ENCODE measurements around the gene VAX1.
"Not testable (repeated sequence)": the region's sequence is repeated elsewhere in the genome, so short reads cannot be mapped to it uniquely, and the experiment has no call there.

VAX1 gene, protein sequence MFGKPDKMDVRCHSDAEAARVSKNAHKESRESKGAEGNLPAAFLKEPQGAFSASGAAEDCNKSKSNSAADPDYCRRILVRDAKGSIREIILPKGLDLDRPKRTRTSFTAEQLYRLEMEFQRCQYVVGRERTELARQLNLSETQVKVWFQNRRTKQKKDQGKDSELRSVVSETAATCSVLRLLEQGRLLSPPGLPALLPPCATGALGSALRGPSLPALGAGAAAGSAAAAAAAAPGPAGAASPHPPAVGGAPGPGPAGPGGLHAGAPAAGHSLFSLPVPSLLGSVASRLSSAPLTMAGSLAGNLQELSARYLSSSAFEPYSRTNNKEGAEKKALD

DNA sequence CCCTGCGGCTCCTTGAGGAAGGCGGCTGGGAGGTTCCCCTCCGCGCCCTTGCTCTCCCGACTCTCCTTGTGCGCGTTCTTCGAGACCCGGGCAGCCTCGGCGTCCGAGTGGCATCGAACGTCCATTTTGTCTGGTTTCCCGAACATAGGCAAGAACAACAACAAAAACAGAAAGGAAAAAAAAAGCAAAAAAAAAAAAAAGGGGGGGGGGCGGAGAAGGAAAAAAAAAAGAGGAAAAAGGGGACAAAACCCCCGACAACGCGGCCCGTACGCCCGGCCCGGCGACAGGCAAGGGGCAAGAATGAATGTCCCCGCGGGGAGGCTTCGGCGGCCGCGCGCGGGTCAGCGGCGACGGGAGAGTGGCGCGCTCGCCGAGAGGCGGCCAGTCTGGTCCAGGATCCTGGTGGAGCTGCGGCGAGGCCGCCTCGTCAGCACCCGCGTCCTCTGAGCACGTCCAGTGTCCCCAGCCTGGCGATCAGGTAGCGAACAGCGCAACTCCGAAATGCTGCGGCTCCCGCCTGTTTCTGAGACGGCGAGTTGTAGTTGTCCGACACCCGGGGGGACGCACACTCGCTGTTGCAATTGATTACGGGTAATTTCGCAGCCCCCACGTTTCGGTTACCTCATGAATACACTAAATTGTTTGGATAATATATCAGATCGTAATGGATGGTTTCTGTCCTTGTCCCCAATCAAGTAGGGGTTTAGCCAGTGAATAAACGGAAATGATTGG, at the start of gene VAX1:
Gene VAX1 (minus strand): TSS at position 360 of the 732 bp plus-strand sequence. CDS start 214 bp downstream, at position 146.
- ATAC-seq: no peak

DNA sequence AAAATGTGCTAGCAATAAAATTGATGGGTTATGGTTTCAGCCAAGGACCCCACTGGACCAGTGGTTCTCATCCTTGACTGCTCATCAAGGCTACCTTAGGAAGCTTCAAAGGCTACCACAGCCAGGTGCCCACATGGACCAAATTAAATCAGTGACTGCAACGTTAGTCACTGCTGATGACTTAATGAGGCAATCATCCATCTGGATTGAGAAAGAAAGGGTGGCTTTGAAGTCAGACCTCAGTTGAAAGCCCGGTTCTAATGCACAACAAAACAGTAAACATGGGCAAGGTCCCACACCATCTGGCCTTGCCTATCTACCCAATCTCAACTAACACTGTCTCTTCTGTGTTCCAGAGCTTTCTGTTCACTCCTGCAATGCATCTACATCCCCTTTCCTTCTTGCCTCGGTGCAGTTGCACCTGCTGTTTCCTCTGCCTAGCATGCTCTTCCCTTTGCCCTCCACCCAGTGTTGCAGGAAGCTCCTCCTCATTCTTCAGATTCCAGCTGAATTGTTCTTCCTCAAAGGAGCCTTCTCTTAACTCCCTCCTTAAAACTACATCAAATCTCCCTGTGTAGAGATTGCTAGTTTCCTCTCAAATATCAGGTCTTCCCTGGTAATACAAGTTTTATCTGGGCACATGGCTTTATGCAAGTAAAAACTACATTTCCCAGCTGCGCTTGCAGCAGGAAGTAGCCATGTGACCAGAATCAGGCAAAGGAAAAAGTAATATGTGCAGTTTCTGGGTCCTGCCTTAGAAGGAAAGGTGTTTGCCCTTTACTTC, 49.0 kb upstream of the VAX1 start:
- ATAC-seq: no peak

DNA sequence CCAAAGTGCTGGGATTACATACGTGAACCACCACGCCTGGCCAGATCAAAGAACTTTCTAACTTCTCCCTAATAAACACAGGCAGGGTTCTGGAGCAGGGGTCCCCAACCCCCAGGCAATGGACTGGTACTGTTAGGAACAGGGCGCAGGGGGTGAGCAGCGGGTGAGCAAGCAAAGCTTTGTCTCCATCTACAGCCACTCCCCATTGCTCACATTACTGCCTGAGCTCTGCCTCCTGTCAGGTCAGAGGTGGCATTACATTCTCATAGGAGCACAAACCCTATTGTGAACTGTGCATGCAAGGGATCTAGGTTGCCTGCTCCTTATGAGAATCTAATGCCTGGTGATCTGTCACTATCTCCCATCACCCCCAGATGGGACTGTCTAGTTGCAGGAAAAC, 47.7 kb upstream of the VAX1 start:
- not testable (repeated sequence) for ATAC-seq

DNA sequence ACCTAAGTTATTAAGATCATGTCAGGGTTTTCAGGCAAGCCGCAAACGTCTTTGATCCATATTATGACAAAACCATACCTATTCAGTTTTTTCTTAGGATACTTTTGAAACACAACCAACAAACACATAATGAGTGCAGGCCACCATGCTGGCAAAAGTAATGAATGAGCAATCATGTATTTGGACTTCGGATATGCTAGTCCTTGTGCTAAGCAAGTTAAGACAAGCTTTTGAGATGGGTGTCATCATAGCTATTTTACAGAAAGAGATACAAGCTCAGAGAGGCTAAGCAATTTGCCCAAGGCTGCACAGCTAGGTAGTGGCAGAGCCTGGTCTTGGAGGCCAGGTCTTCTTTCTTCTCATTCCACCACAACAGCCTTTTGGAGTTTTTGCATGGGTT, 46.8 kb upstream of the VAX1 start:
- no peak for ATAC-seq

DNA sequence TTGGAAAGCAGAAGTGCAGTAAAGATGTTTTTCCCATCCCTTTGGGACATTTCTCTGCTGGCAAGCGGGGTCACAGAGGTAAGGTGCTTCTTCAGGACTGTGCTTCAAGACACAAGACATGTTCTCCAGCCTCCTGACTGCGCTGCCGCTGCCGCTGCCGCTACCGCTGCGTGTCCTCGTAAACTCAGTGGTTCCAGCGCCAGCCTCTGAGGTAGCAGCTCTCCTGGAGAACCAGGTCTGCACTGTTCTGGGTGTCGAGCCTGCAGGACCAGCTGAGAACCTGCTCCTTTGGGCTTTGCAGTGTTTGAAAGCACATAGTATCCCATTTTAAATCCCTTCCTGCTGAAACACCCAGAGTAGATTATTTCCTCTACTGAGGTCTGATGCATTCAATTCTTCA, 46.2 kb upstream of the VAX1 start:
- no peak for ATAC-seq

DNA sequence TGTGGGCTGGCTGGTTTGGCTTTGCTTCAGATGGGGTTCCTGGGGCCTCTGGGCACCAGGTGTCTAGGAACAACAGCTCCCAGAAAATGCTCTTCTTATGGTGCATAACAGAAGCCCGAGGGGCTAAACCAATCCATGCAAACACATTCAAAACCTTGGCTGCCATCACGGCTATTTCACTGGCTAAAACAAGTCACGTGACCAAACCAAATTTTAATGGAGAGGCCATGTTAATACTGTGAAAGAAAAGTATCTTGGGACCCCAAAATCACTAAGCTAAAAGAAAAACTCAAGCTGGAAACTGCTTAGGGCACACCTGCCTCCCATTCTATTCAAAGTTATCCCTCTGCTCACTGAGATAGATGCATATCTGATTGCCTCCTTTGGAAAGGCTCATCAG, 40.1 kb upstream of the VAX1 start:
- no peak for ATAC-seq

DNA sequence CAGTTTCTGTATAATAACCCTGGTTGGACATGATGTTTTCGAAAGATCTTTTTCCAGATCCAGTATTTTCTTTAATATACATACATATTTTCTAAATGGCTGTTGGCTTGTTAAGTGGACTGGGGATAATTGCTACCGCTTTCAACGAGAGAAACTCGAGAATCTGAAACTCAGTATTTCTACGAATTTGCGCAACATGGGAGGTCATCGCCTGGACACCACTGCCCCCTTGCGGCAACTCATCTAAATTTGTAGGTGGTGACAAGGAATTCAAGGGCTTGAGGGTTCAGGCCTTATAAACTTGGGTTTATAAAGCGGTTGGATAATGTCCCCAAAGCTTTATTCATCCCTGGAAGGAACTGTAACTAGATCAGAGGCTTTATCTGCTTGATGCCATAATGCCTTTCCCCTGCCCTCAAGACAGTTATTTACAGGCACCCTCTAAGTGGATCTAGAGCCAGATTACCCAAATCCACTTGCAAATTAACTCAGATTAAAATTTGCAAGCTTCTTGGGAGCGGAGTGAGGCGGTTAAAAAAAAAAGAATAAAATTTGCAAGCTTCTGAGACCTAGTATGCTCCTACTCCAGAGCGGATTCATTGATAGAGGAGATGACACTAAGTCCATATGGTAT, 37.9 kb upstream of the VAX1 start:
- peak; percentile 12 to 21 for ATAC-seq

DNA sequence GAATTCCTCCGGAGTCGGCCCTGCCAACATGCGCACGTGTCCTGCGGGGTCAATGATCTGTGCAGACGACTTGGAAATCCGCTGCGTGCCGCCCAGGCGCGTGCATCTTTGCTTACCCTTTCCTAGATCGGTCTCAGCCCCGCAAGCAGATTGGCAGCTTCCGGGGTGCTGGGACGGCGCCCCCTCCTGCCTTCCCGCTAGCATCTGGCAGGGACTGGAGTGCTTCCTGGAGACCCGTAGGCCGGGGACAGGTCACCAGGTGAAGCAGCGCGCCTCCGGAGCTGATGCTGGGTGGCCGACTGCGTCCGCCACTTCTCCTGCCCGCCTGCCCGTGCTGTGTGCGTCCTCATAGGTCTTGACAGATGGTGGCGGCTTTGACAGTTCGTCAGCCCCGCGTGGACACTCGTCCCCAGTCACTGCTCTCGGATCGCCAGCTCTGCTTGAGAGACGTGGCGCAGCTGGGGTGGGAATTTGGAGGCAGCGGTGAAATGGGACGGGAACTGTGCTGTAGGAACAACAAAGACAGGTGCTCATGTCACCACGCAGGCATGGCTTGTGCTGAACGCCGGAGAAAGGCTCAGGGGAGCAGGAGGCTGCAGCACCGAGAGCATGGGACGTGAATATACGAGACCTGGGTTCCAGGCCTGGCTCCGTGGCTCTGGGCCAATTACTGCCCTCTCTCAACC, 37.3 kb upstream of the VAX1 start:
- peak; percentile 40 to 44 for ATAC-seq

DNA sequence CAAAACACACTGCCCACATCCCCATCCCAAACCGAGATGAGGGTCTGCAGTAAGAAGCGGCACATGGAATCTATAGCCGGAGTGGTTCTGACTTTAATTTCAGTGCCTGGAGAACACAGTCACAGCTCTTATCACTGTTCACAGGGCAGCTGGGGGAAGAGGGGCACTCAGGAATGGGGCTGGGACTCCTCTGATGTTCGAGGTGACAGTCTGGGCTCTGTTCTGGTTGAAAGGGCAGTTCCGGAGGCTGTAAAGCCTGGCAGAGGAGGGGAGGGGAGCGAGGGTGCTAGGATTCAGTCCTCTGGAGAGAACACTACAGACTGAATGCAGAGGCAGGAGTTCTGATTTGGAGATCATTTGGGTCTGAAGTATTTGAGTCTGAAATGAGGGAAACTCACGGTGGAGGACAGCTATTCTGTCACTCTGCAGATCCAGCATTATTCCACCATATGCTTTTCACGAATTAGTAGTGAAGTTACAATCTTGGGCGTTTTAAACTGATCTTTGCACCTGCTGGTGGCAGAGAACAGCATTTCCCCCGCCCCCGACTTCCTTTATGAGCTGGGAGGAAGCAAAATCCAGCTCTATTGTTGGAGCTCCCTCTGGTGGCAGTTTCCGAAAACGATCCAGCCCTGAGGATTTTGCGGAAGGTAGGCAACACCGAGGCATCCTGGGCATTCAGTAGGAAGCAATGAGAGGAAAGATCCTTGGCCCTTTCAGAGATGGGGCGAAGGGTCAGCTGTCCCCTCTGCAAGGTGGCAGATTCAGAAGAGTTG, 36.6 kb upstream of the VAX1 start:
- peak; percentile 84 for ATAC-seq

DNA sequence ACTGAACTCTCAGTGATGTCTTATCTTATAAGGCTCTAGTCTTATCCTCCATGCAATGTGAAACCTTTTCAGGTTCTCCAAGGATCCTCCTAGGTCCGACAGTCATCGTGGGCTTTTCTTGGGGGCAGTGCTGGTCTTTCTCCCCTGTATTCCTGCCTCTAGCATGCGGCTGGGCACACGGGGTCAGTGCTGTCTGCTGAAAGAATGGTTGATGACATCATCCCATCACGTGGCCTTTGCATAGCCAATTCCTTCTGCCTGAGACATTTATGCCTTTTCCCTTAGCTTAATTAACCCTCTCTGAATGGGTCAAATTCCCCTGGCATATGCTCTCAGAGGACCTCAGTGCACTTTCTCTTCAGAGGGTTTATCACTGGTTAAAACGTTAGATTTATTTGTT, 32.2 kb upstream of the VAX1 start:
- ATAC-seq: no peak

DNA sequence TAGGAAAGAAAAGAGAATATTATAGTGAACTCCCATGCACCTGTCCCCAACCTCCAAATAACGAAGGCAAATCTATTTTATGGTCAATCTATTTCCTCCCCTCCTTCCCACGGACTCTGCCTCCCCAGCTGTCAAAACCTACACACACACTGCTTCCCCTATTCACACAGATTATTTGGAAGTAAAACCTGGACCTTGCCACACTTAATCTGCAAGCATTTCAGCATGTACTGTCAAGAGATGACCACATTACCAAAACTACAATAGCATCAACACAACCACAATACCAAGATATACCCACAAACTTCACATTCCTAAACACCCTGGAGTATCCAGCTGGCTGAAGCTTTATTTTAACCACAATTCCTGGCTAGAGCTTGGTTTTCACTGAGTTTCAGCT, 31.4 kb upstream of the VAX1 start:
- no peak for ATAC-seq

DNA sequence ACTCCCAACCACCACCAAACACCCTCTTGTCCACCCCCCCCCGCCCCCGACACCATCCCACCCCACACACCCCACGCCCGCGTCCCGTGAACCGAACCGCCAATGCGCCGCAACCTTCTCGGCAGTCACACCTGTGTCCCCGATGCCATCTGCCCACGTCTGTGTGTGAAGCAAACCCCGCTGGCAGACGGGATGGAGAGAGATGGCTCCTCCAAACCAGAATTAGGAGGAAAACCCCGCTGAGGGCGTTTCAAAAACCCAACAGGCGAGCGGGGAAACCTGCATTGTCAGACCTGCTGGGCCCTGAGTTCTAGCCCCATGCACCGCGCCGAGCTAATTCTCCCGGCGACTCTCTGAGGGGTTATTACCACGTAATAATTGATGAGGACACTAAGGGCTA, 30.7 kb upstream of the VAX1 start:
- ATAC-seq: no peak

DNA sequence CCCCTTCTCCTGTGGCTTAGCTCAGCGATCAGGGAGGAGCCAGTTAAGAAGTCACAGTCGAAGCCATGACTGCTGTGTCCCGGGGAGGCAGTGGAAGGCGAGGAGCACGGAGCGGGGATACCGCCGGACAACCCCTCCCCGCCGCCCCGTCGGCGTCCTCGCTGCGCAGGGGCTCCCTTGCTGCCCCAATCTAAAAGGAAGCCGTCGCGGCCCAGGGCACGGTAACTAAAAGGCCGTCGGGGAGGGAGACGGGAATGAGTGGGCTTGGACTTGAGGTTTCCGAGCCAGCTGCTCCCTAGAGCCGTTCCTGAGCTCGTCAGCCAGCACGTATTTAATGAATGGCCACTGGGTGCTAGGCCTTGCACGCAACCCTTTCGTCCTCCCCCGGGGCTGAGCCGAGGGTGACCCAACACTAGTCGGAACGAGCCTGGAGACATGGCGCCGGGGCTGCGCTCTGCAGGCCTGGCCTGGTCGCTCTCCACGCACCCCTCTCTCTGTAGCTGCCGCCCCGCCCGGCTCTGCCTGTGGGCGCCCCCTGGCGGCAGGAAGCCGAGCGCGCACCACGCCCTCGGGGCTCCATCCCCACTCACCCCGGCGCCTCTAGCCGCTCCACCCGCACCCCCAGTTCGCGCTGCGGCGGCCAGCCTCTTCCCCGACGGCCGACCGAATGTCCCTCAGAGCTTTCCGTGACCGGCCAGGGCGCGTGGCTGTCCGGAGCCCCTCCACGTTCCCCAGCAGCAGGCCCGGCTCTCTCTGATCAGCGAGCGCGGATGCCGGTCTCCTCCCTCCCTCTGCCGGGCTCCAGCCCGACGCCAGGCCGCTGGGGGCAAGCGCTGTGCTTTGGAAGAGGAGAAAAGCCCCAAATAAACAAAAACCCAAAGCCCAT, 30.0 kb upstream of the VAX1 start:
- ATAC-seq: peak; percentile 86 to 87

DNA sequence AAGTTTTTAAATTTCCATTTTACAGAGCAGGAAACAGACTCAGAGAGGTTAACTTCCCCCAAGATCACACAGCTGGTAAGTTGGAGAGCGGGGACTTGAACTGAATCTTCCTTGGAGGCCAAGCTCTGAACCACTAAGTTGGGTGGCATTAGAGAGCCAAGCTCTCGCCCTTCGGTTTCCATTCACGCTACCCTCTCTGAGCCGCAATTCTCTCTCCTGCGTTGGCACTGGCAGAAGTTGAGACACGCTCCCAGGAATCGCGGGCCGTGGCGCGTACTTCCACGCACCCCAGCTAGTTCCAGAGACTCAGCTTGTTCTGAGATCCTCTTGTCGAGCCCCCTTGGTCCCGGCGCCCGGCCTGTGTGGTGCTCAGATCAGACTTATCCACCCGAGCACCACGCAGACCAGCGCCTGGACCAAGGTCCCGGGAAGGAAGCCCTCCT, 29.3 kb upstream of the VAX1 start:
- no peak for ATAC-seq

DNA sequence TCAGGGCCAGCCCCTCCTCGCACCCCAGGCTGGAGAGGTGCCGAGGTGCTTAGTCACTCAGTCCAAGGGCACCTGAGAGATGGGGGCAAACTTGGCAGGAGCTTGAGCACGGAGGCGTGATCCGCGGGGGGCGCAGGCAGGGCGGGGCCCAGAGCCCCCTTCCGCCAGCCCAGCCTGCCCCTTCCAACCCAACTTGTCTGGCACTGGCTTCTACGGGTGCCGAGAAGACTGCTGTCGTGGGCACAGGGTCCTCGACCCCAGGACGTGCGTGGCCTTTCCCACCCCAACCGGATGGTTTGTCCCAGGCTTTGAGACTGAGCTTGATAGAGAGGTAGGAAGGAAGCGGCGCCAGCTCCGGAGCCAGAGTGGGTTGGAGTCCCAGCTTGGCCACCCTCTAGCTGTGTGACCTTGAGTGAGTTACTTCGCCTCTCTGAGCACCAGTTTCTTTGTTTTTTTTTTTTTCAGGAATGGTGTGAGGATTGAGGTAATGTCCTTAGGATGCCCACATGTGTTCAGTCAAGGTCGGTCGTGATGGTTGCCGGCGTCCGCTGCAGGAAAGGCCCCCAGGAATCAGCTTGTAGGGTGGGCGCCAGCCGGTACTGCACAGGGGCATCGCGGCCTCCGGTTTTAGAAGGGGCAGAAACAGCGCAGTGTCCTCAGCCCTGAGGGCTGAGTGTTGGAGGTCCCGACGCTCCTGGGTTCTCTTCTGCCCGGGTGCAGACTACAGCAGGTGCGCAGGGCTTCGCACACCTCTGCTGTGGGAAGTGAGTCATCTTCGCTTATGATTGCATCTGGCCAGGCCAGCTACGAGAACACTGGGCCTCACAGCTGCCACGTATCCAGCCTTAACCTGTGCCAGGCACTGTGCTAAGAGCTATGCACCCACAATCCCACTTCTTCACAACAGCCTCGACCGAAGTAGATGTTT, 28.6 kb upstream of the VAX1 start:
- no peak for ATAC-seq

DNA sequence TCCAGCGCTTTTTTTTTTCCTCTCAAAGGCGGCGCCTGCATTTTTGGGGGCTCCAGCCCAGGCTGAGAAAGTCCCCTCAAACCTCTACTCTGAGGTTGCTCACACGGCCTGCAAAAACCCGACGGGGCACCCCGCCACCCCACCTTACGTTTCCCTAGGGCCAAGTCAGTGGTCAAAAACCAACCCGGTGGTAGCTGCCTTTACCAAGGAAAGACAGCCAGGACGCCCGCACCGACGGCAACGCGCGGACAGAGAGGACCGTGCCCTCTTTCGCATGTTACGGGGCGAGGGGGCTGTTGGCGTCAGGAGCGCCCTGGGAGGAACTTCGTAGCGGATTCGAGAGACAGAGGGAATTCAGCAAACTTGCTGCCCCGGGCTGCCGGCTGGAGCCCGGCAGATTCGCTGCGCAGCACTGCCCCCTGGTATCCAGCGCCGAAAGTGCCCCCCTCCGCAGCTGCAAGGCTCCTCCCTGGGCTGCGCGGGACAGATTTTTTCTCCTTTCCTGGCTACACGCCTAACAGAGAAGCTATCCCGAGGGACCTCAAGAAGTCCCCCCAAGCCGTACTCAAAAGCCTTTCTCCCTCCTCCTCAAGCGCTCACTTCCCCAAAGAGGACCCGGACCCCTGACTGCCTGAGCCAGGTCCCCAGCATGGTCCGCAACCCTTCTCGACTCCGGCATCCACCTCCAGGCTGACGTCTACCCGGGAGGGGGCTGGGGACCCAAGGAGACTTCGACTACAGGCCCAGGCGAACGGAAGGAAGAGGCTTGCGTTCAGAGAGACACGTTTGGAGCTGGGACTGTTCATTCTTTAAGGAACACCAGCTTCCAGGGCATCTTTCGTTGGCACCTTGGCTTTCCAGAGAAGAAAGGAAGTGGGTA, 27.7 kb upstream of the VAX1 start:
- ATAC-seq: no peak

DNA sequence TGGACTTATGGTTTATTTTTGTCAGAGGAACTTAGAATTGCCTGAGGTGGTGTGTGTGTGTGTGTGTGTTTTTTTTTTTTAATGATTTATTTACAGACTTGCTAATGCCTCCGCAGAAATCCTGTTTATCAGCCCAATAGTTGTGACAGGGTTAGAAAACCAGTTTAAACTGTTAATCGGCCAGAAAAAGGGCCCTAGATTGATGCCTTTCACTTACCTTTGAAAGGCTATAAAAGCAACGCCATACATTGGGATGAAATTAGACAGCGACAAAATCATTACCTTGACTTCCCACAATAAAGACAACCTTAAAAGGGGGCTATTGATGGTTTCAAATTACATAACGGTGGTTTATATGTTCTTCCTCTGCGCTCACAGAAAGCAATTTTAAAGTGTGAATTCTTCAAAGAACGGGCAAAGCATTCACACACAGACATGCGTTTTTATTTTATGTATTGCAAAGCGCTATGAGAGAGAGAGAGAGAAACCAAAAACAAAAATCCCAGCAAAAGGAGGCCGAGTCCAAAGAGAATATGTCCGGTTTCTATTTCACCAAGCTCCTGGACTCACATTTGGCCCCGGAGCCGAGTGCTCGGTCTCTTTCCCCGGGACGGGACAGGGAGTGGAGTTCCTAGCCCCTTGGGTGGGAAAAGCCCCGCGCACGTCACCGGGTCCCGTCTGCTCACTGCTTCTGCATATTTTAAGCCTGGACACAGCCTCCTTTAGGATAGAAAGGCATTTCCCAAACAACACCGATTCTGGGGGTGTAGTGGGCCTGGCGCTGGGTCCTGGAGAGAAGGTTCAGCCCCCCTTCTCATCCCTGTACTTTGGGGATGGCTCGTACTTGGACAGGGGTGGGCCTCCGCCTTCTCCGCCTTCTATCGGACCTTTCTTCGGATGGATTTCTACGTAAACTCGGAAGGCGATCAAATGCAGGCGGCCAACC, 26.8 kb upstream of the VAX1 start:
- no peak for ATAC-seq

Measured in activated CD4-positive, CD25-positive, alpha-beta regulatory T cell treated with anti-CD3 and anti-CD28 coated beads, Interleukin-2, amount 50 U/mL, for 24 hours (primary cell).